ENCODE results near the gene DENND1A. TPM values are rescaled to one million over a fixed set of nuclear protein-coding genes. Genes with fewer than 3 reads are reported as not detected.

The DENND1A gene
- total RNA-seq, 1 experiment from 2014 or later = 42.5 TPM

GRCh38 chr9:123540457-123540856, 389.5 kb downstream of the DENND1A start:
- ChIA-PET CTCF (interaction anchor here (0.5 to 0.7 kb wide), 2 partner anchors 58 to 871 kb away, joined by 3 read pairs; no protein-coding TSS in a partner anchor), POLR2A (no interaction called here)
- Mint-ChIP-seq H3K27ac (ENCODE audit: low read depth, unreplicated experiment) (no peak overlapping the region), H3K9me3 (ENCODE audit: unreplicated experiment) (no peaks in the 10 kb centered on the region), H3K36me3 (ENCODE audit: insufficient read depth, unreplicated experiment) (no peaks in the 10 kb centered on the region), H3K27me3 (ENCODE audit: insufficient read depth, unreplicated experiment) (no peaks in the 10 kb centered on the region), H3K4me3 (ENCODE audit: unreplicated experiment) (no peak overlapping the region), H3K4me1 (ENCODE audit: insufficient read depth, unreplicated experiment) (no peaks in the 10 kb centered on the region)
- TF ChIP-seq CTCF (IDR thresholded peaks at IDR 0.05; ENCODE audit: unreplicated experiment) = no peak
- intact Hi-C loops (cut with micrococcal nuclease) = loop anchor here (5.0 kb wide), 1 partner anchor 587 kb away; no protein-coding TSS in a partner anchor
- BruUV-seq (replicated peaks) = no TSS peak
- DNase-seq (ENCODE audit: unreplicated experiment) = no peak

GRCh38 chr9:123537809-123538208, 392.1 kb downstream of the DENND1A start:
- TF ChIP-seq CTCF (IDR thresholded peaks at IDR 0.05; ENCODE audit: unreplicated experiment) = no peak
- Mint-ChIP-seq H3K27ac (ENCODE audit: low read depth, unreplicated experiment) (no peak overlapping the region), H3K9me3 (ENCODE audit: unreplicated experiment) (no peaks in the 10 kb centered on the region), H3K27me3 (ENCODE audit: insufficient read depth, unreplicated experiment) (no peaks in the 10 kb centered on the region), H3K4me3 (ENCODE audit: unreplicated experiment) (no peak overlapping the region), H3K36me3 (ENCODE audit: insufficient read depth, unreplicated experiment) (peaks cover 7% of the 10 kb centered on the region), H3K4me1 (ENCODE audit: insufficient read depth, unreplicated experiment) (no peaks in the 10 kb centered on the region)
- intact Hi-C loops (cut with micrococcal nuclease) = no loop called here
- POLR2A ChIA-PET = no interaction called here
- BruUV-seq (replicated peaks) = no TSS peak
- DNase-seq (ENCODE audit: unreplicated experiment) = peak; percentile 4
- CTCF ChIA-PET = no interaction called here

- intact Hi-C loops (cut with micrococcal nuclease) = no loop called here
- Mint-ChIP-seq H3K9me3 (ENCODE audit: unreplicated experiment) (no peaks in the 10 kb centered on the region), H3K27ac (ENCODE audit: low read depth, unreplicated experiment) (no peak overlapping the region), H3K4me1 (ENCODE audit: insufficient read depth, unreplicated experiment) (no peaks in the 10 kb centered on the region), H3K27me3 (ENCODE audit: insufficient read depth, unreplicated experiment) (no peaks in the 10 kb centered on the region), H3K4me3 (ENCODE audit: unreplicated experiment) (no peak overlapping the region), H3K36me3 (ENCODE audit: insufficient read depth, unreplicated experiment) (peaks cover 7% of the 10 kb centered on the region)
- no TSS peak for BruUV-seq (replicated peaks)
- TF ChIP-seq CTCF (IDR thresholded peaks at IDR 0.05; ENCODE audit: unreplicated experiment) = no peak
- DNase-seq (ENCODE audit: unreplicated experiment) = no peak
- ChIA-PET CTCF (interaction anchor here (0.5 to 1.0 kb wide), 3 partner anchors 9 to 671 kb away, joined by 3 to 7 read pairs (median 3); no protein-coding TSS in a partner anchor), POLR2A (no interaction called here)
These were observed 393.5 kb downstream of the DENND1A start for GRCh38 chr9:123536455-123536868.

- no peak overlapping the region for H3K27ac Mint-ChIP-seq (ENCODE audit: low read depth, unreplicated experiment)
- intact Hi-C loops (cut with micrococcal nuclease) = no loop called here
- no peaks in the 10 kb centered on the region for H3K4me1 Mint-ChIP-seq (ENCODE audit: insufficient read depth, unreplicated experiment)
- CTCF ChIA-PET = interaction anchor here (0.6 to 0.7 kb wide), 3 partner anchors 38 to 1002 kb away, joined by 3 read pairs; no protein-coding TSS in a partner anchor
- peaks cover 8% of the 10 kb centered on the region for H3K9me3 Mint-ChIP-seq (ENCODE audit: unreplicated experiment)
- H3K4me3 Mint-ChIP-seq (ENCODE audit: unreplicated experiment) = no peak overlapping the region
- peaks cover 7% of the 10 kb centered on the region for H3K36me3 Mint-ChIP-seq (ENCODE audit: insufficient read depth, unreplicated experiment)
- TF ChIP-seq CTCF (IDR thresholded peaks at IDR 0.05; ENCODE audit: unreplicated experiment) = no peak
- BruUV-seq (replicated peaks) = no TSS peak
- POLR2A ChIA-PET = no interaction called here
- no peak for DNase-seq (ENCODE audit: unreplicated experiment)
- no peaks in the 10 kb centered on the region for H3K27me3 Mint-ChIP-seq (ENCODE audit: insufficient read depth, unreplicated experiment)
These were observed 395.6 kb downstream of the DENND1A start for GRCh38 chr9:123534336-123534735.
